Measurements from ENCODE around the gene RUVBL2. TPM values are rescaled to one million over a fixed set of nuclear protein-coding genes. Genes with fewer than 3 reads are reported as not detected.

The RUVBL2 gene
- total RNA-seq, 1 experiment from 2014 or later, result 170 TPM

- Histone ChIP-seq H3K27ac (ENCODE audit: low read length) (no peak overlapping the region), H3K9me3 (ENCODE audit: control insufficient read depth, insufficient read depth, low read depth, low read length) (no peaks in the 10 kb centered on the region), H3K36me3 (ENCODE audit: control insufficient read depth, insufficient read depth, low read length) (peaks cover 4% of the 10 kb centered on the region), H3K4me1 (ENCODE audit: control insufficient read depth, insufficient read depth, low read length) (no peaks in the 10 kb centered on the region), H3K4me3 (ENCODE audit: low read depth in 2 of 2, low read length in 2 of 2) (no peak overlapping the region), H3K27me3 (ENCODE audit: control insufficient read depth, insufficient read depth, low read length) (no peaks in the 10 kb centered on the region)
- in situ Hi-C loops (cut with HindIII; ENCODE audit: low pct_unique_long_range_greater_than_20kb, low sequenced_read_pairs), result no loop called here
- no peak for DNase-seq (ENCODE audit: low read depth, low spot score)
- POLR2A ChIA-PET, result interaction anchor here (0.7 kb wide), 1 partner anchor 275 kb away, joined by 8 read pairs; no protein-coding TSS in a partner anchor
- CTCF ChIA-PET, result interaction anchor here (0.6 to 0.7 kb wide), 4 partner anchors 14 to 197 kb away, joined by 3 to 9 read pairs (median 4); partner anchors contain the start of gene CGB7
- intact Hi-C loops (cut with micrococcal nuclease; ENCODE audit: unreplicated experiment), result no loop called here
- ATAC-seq, result no peak
- TF ChIP-seq TCF7L2 (IDR thresholded peaks at IDR 0.05; ENCODE audit: low read depth, low read length), result no peak
- TF ChIP-seq CTCF (IDR thresholded peaks at IDR 0.05), result peak; percentile 73
- no peak for TF ChIP-seq POLR2AphosphoS5 (IDR thresholded peaks at IDR 0.05; ENCODE audit: low read depth, low read length)
- no TSS peak for BruUV-seq (replicated peaks)
These were observed 4.3 kb downstream of the RUVBL2 start for GRCh38 chr19:48997972-48998371.

- Histone ChIP-seq H3K36me3 (ENCODE audit: control insufficient read depth, insufficient read depth, low read length) (peaks cover 4% of the 10 kb centered on the region; the same call in 1 of the 2 replicates), H3K4me3 (ENCODE audit: low read depth in 2 of 2, low read length in 2 of 2) (no peak overlapping the region), H3K9me3 (ENCODE audit: control insufficient read depth, insufficient read depth, low read depth, low read length) (no peaks in the 10 kb centered on the region), H3K4me1 (ENCODE audit: control insufficient read depth, insufficient read depth, low read length) (no peaks in the 10 kb centered on the region), H3K27ac (ENCODE audit: low read length) (no peak overlapping the region), H3K27me3 (ENCODE audit: control insufficient read depth, insufficient read depth, low read length) (no peaks in the 10 kb centered on the region)
- BruUV-seq (replicated peaks), result no TSS peak
- CTCF ChIA-PET, result interaction anchor here (0.5 to 1.1 kb wide), 7 partner anchors 9 to 258 kb away, joined by 3 to 10 read pairs (median 4); partner anchors contain the start of gene NTF4
- no peak for DNase-seq (ENCODE audit: low read depth, low spot score)
- POLR2A ChIA-PET, result interaction anchor here (0.6 kb wide), 1 partner anchor 360 kb away, joined by 9 read pairs; no protein-coding TSS in a partner anchor
- TF ChIP-seq SIN3A (IDR thresholded peaks at IDR 0.05; ENCODE audit: borderline replicate concordance, insufficient read depth, low read depth, low read length) (no peak), POLR2AphosphoS5 (IDR thresholded peaks at IDR 0.05; ENCODE audit: low read depth, low read length) (no peak), CTCF (IDR thresholded peaks at IDR 0.05) (peak; percentile 82)
- ATAC-seq, result peak; percentile 89
- in situ Hi-C loops (cut with HindIII; ENCODE audit: low pct_unique_long_range_greater_than_20kb, low sequenced_read_pairs) (no loop called here), intact Hi-C loops (cut with micrococcal nuclease; ENCODE audit: unreplicated experiment) (no loop called here)
These were observed 6.0 kb downstream of the RUVBL2 start for GRCh38 chr19:48999481-49000325.

GRCh38 chr19:49004133-49004532, 10.4 kb downstream of the RUVBL2 start:
- POLR2A ChIA-PET, result no interaction called here
- CTCF ChIA-PET, result no interaction called here

More at GRCh38 chr19:49004133-49004532, 10.4 kb downstream of the RUVBL2 start:
- Histone ChIP-seq H3K27ac (ENCODE audit: low read length) (no peak overlapping the region), H3K4me3 (ENCODE audit: low read depth in 2 of 2, low read length in 2 of 2) (no peak overlapping the region), H3K9me3 (ENCODE audit: control insufficient read depth, insufficient read depth, low read depth, low read length) (no peaks in the 10 kb centered on the region), H3K27me3 (ENCODE audit: control insufficient read depth, insufficient read depth, low read length) (no peaks in the 10 kb centered on the region), H3K36me3 (ENCODE audit: control insufficient read depth, insufficient read depth, low read length) (peaks cover 4% of the 10 kb centered on the region; the same call in 1 of the 2 replicates), H3K4me1 (ENCODE audit: control insufficient read depth, insufficient read depth, low read length) (no peaks in the 10 kb centered on the region)
- DNase-seq (ENCODE audit: low read depth, low spot score) (no peak), ATAC-seq (no peak)
- no TSS peak for BruUV-seq (replicated peaks)
- no peak for TF ChIP-seq TCF7L2 (IDR thresholded peaks at IDR 0.05; ENCODE audit: low read depth, low read length)
- TF ChIP-seq CTCF (IDR thresholded peaks at IDR 0.05), result no peak
- TF ChIP-seq REST (IDR thresholded peaks at IDR 0.05; ENCODE audit: insufficient read depth in 1 of 2, low read depth in 2 of 2, low read length in 1 of 2), result no peak
- no peak for TF ChIP-seq POLR2AphosphoS5 (IDR thresholded peaks at IDR 0.05; ENCODE audit: low read depth, low read length)
- TF ChIP-seq SIN3A (IDR thresholded peaks at IDR 0.05; ENCODE audit: borderline replicate concordance, insufficient read depth, low read depth, low read length), result no peak
- in situ Hi-C loops (cut with HindIII; ENCODE audit: low pct_unique_long_range_greater_than_20kb, low sequenced_read_pairs) (no loop called here), intact Hi-C loops (cut with micrococcal nuclease; ENCODE audit: unreplicated experiment) (no loop called here)
